Fibroblast of peridontal ligament (primary cell): Measurements from ENCODE around the gene DCUN1D3.
A peak's percentile ranks its signal among the peaks of the same experiment; 100 is the strongest.
"Not testable (repeated sequence)": the region's sequence is repeated elsewhere in the genome, so short reads cannot be mapped to it uniquely, and the experiment has no call there.

ENCODE experiments used
- DNase-seq: peaks from one replicate; pipeline ENCODE4 v3.0.0-alpha.2; 2010; ENCODE audit errors: extremely low read depth

Gene DCUN1D3

GRCh38 chr16:20826039-20826566 lies 74.1 kb downstream of the DCUN1D3 start:
- peak; percentile 40 for DNase-seq

GRCh38 chr16:20822521-20823325 lies 77.4 kb downstream of the DCUN1D3 start:
- no peak for DNase-seq

GRCh38 chr16:20821682-20822081 lies 78.5 kb downstream of the DCUN1D3 start:
- DNase-seq = no peak

- no peak for DNase-seq
Observed at GRCh38 chr16:20818929-20819585, 81.1 kb downstream of the DCUN1D3 start.

GRCh38 chr16:20814784-20815183 lies 85.4 kb downstream of the DCUN1D3 start:
- no peak for DNase-seq

- DNase-seq = no peak
Observed at GRCh38 chr16:20812510-20812909, 87.6 kb downstream of the DCUN1D3 start.

GRCh38 chr16:20811889-20812439 lies 88.2 kb downstream of the DCUN1D3 start:
- no peak for DNase-seq

GRCh38 chr16:20807862-20808261 lies 92.3 kb downstream of the DCUN1D3 start:
- no peak for DNase-seq

GRCh38 chr16:20806168-20807050 lies 93.7 kb downstream of the DCUN1D3 start, which contains the start of the genes ERI2 and REXO5:
Gene ERI2, minus strand, starts transcription at chr16:20806472. Its CDS starts 42 bp downstream, at chr16:20806430.
Gene REXO5, plus strand, starts transcription at chr16:20806527. Its CDS starts 427 bp downstream, at chr16:20806954.
- peak; percentile 93 for DNase-seq

GRCh38 chr16:20805684-20806167 lies 94.4 kb downstream of the DCUN1D3 start:
- not testable (repeated sequence) for DNase-seq
